MM.1S (cell line): ENCODE results near the gene CYP19A1.

Experiments
- DNase-seq: peaks from one replicate; pipeline ENCODE4 v3.0.0-alpha.2; 2015
- H2AFZ ChIP-seq: fragments of 300-600 bp; sonication (generic); 2 replicates; pipeline ENCODE4 v1.6.0; 2016; ENCODE audit warnings: antibody characterized with exemption, low read length
- H3F3A ChIP-seq: fragments of 300-600 bp; sonication (generic); 2 replicates; pipeline ENCODE4 v1.6.1; 2016; ENCODE audit warnings: mild to moderate bottlenecking, antibody characterized with exemption, low read length, moderate library complexity, mixed read lengths; ENCODE audit not compliant: insufficient read depth
- H3K27ac ChIP-seq: fragments of 300-600 bp; sonication (generic); 2 replicates; pipeline ENCODE4 v1.5.1; 2016; ENCODE audit warnings: mild to moderate bottlenecking, low read length
- H3K27me3 ChIP-seq: fragments of 300-600 bp; sonication (generic); replicated peaks from 2 replicates; pipeline ENCODE4 v1.6.0; 2016; ENCODE audit warnings: low read length; ENCODE audit not compliant: insufficient read depth
- H3K36me3 ChIP-seq: fragments of 300-600 bp; sonication (generic); replicated peaks from 2 replicates; pipeline ENCODE4 v1.6.1; 2016; ENCODE audit warnings: mild to moderate bottlenecking, low read length, mixed read lengths; ENCODE audit not compliant: insufficient read depth
- H3K4me1 ChIP-seq: fragments of 300-600 bp; sonication (generic); 2 replicates; pipeline ENCODE4 v1.6.1; 2016; ENCODE audit warnings: low read length, mixed read lengths
- H3K4me2 ChIP-seq: fragments of 300-600 bp; sonication (generic); 2 replicates; pipeline ENCODE4 v1.6.0; 2016; ENCODE audit warnings: low read depth, low read length
- H3K4me3 ChIP-seq: fragments of 300-600 bp; sonication (generic); 2 replicates; pipeline ENCODE4 v1.5.1; 2016; ENCODE audit warnings: low read length, mixed read lengths
- H3K79me2 ChIP-seq: fragments of 300-600 bp; sonication (generic); 2 replicates; pipeline ENCODE4 v1.6.1; 2016; ENCODE audit warnings: mixed run types, low read length, mixed read lengths
- H3K9ac ChIP-seq: fragments of 300-600 bp; sonication (generic); 2 replicates; pipeline ENCODE4 v1.6.1; 2016; ENCODE audit warnings: low read length, mixed read lengths
- H3K9me2 ChIP-seq: fragments of 300-600 bp; sonication (generic); replicated peaks from 2 replicates; pipeline ENCODE4 v1.6.1; 2016; ENCODE audit warnings: mild to moderate bottlenecking, low read length, mixed read lengths; ENCODE audit not compliant: insufficient read depth
- H3K9me3 ChIP-seq: fragments of 300-600 bp; sonication (generic); replicated peaks from 2 replicates; pipeline ENCODE4 v1.6.1; 2016; ENCODE audit warnings: mild to moderate bottlenecking, low read length, mixed read lengths; ENCODE audit not compliant: insufficient read depth
- H4K20me1 ChIP-seq: fragments of 300-600 bp; sonication (generic); 2 replicates; pipeline ENCODE4 v1.6.1; 2016; ENCODE audit warnings: mild to moderate bottlenecking, low read length, moderate library complexity, mixed read lengths; ENCODE audit not compliant: insufficient read depth
- CTCF ChIP-seq: fragments of 300-600 bp; sonication (generic); IDR thresholded peaks from 2 replicates; pipeline ENCODE4 v1.5.1; 2016; ENCODE audit warnings: antibody characterized with exemption, low read length, mixed read lengths
- EZH2 ChIP-seq: fragments of 300-600 bp; sonication (generic); optimal IDR thresholded peaks from 2 replicates; pipeline ENCODE3; 2017; ENCODE audit warnings: low read depth, mild to moderate bottlenecking, antibody characterized with exemption, low read length, mixed read lengths
- EZH2phosphoT487 ChIP-seq: fragments of 300-600 bp; sonication (generic); IDR thresholded peaks from 2 replicates; pipeline ENCODE4 v1.6.1; 2018; ENCODE audit warnings: antibody characterized with exemption, low read length

The CYP19A1 gene

GRCh38 chr15:51266656-51267050 lies 71.7 kb downstream of the CYP19A1 start:
- H3K27ac ChIP-seq, result no peak overlapping the region
- H3K9me2 ChIP-seq, result no peaks in the 10 kb centered on the region
- H4K20me1 ChIP-seq, result no peaks in the 10 kb centered on the region
- H3K9ac ChIP-seq, result no peak overlapping the region
- H3K36me3 ChIP-seq, result no peaks in the 10 kb centered on the region
- no peaks in the 10 kb centered on the region for H3K79me2 ChIP-seq
- peaks cover 15% of the 10 kb centered on the region for H3K4me1 ChIP-seq
- H3K9me3 ChIP-seq, result no peaks in the 10 kb centered on the region
- no peak overlapping the region for H2AFZ ChIP-seq
- no peak overlapping the region for H3K4me2 ChIP-seq
- no peaks in the 10 kb centered on the region for H3F3A ChIP-seq
- no peak for DNase-seq
- H3K27me3 ChIP-seq, result 0 out of 2 replicates have a peak, but pooled peaks cover 8% of the 10 kb centered on the region
- TF ChIP-seq EZH2phosphoT487 (no peak), CTCF (no peak), EZH2 (no peak)
- no peak overlapping the region for H3K4me3 ChIP-seq

- no peak overlapping the region for H3K27ac ChIP-seq
- no peaks in the 10 kb centered on the region for H3K4me1 ChIP-seq
- no peaks in the 10 kb centered on the region for H3K79me2 ChIP-seq
- no peaks in the 10 kb centered on the region for H3K9me2 ChIP-seq
- no peak for DNase-seq
- 0 out of 2 replicates have a peak, but pooled peaks cover 8% of the 10 kb centered on the region for H3K27me3 ChIP-seq
- no peaks in the 10 kb centered on the region for H4K20me1 ChIP-seq
- H3F3A ChIP-seq, result no peaks in the 10 kb centered on the region
- TF ChIP-seq EZH2phosphoT487 (no peak), CTCF (no peak), EZH2 (no peak)
- no peak overlapping the region for H3K9ac ChIP-seq
- H2AFZ ChIP-seq, result no peak overlapping the region
- H3K4me3 ChIP-seq, result no peak overlapping the region
- no peaks in the 10 kb centered on the region for H3K9me3 ChIP-seq
- no peak overlapping the region for H3K4me2 ChIP-seq
- H3K36me3 ChIP-seq, result no peaks in the 10 kb centered on the region
Measured at GRCh38 chr15:51265037-51265555, 73.3 kb downstream of the CYP19A1 start.

- TF ChIP-seq CTCF (no peak), EZH2phosphoT487 (no peak), EZH2 (no peak)
- Histone ChIP-seq H3K27ac (no peak overlapping the region), H3K36me3 (no peaks in the 10 kb centered on the region), H3F3A (no peaks in the 10 kb centered on the region), H3K9me3 (no peaks in the 10 kb centered on the region), H3K4me3 (no peak overlapping the region), H3K9me2 (no peaks in the 10 kb centered on the region), H3K4me2 (no peak overlapping the region), H3K9ac (no peak overlapping the region), H3K4me1 (no peaks in the 10 kb centered on the region), H3K27me3 (0 out of 2 replicates have a peak, but pooled peaks cover 8% of the 10 kb centered on the region), H2AFZ (no peak overlapping the region), H4K20me1 (no peaks in the 10 kb centered on the region), H3K79me2 (no peaks in the 10 kb centered on the region)
- DNase-seq, result no peak
Measured at GRCh38 chr15:51263726-51264125, 74.7 kb downstream of the CYP19A1 start.
